Neural progenitor cell (in vitro differentiated cells): ENCODE data around the gene VWA5B2.

Experiments
- EZH2 ChIP-seq: fragments of 200-600 bp; sonication (generic); IDR thresholded peaks from 2 replicates; pipeline ENCODE4 v1.6.1; 2017; ENCODE audit warnings: antibody characterized with exemption, mild to moderate bottlenecking, moderate library complexity
- TF ChIP-seq, protein P1 (sequence below): fragments of 200-600 bp; sonication (generic); IDR thresholded peaks from 2 replicates; pipeline ENCODE4 v1.5.1; 2017; ENCODE audit warnings: antibody characterized with exemption, mild to moderate bottlenecking

DNA sequence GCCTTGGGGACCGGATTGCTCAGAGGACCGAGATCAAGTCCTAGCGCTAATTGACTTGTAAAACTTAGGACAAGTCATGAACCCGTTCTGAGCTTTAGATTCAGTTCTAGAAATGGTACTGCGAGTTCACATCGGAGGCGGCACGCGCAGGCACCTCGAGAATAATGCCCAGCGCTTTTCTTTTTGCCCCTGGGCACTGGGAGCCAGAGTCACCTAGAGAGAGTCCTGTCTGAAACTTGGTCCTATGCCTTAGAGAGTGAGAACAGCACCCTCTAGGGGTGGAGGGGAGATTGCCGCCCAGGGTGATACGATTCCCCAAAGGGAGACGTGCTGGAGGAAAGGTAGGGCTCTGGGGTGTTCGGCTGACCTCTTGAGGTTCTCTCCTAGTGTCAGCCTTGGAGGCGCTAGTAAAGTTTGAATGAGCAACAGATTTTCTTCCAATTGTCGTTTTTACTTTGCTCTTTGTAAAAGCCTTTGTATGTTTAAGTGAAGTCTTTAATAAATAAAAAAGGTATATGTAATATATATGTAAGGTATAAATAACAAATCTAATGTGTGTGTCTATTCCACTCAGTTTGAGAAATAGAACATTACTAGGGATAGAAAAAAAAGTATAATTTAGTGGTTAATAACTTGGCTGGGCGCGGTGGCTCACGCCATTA lies 20.9 kb downstream of the VWA5B2 start:
- no peak for TF ChIP-seq EZH2
- TF ChIP-seq, protein P1, sequence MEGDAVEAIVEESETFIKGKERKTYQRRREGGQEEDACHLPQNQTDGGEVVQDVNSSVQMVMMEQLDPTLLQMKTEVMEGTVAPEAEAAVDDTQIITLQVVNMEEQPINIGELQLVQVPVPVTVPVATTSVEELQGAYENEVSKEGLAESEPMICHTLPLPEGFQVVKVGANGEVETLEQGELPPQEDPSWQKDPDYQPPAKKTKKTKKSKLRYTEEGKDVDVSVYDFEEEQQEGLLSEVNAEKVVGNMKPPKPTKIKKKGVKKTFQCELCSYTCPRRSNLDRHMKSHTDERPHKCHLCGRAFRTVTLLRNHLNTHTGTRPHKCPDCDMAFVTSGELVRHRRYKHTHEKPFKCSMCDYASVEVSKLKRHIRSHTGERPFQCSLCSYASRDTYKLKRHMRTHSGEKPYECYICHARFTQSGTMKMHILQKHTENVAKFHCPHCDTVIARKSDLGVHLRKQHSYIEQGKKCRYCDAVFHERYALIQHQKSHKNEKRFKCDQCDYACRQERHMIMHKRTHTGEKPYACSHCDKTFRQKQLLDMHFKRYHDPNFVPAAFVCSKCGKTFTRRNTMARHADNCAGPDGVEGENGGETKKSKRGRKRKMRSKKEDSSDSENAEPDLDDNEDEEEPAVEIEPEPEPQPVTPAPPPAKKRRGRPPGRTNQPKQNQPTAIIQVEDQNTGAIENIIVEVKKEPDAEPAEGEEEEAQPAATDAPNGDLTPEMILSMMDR, result peak; percentile 84
